ENCODE measurements around the gene GALM.
"Not testable (repeated sequence)": the region's sequence is repeated elsewhere in the genome, so short reads cannot be mapped to it uniquely, and the experiment has no call there.

GALM gene

DNA sequence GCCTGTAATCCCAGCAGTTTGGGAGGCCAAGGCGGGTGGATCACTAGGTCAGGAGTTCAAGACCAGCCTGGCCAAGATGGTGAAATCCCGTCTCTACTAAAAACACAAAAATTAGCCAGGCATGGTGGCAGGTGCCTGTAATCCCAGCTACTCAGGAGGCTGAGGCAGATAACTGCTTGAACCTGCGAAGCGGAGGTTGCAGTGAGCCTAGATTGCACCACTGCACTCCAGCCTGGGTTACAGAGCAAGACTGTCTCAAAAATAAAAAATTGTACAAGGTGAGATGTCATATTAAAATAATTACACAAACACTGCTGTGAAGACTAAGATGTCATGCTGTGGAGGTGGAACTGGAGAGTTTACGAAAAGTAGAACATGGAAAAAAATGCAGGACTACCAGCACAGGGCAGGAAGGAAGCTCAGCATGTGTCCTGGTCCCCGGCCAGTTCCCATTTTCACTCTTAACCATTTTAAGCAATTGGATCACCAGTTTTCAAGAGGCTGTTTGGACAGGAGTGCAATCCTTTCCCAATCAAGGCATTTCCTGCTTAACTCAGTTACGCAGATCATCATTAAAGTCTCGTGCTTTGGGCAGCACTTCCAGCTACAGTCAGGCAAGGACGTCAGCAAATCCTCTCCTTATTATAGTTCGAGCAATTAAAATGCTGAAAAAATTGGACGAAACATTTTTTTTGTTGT is 71.2 kb downstream of the GALM start:
- not testable (repeated sequence) for H3K4me3 ChIP-seq (ENCODE audit: low read depth in 1 of 2, low read length in 2 of 2); H3K27me3 ChIP-seq (ENCODE audit: control insufficient read depth in 1 of 2, insufficient read depth in 2 of 2, low read length in 2 of 2); H3K9me3 ChIP-seq (ENCODE audit: low read length)
- Histone ChIP-seq H3K36me3 (ENCODE audit: insufficient read depth, low read length) (peaks cover 11% of the 10 kb centered on the region), H3K9ac (ENCODE audit: low read length) (peak overlapping the region; percentile 20), H3K27ac (ENCODE audit: low read depth, low read length) (peak overlapping the region; percentile 81), H3K4me1 (ENCODE audit: insufficient read depth, low read length) (peaks cover 39% of the 10 kb centered on the region)

DNA sequence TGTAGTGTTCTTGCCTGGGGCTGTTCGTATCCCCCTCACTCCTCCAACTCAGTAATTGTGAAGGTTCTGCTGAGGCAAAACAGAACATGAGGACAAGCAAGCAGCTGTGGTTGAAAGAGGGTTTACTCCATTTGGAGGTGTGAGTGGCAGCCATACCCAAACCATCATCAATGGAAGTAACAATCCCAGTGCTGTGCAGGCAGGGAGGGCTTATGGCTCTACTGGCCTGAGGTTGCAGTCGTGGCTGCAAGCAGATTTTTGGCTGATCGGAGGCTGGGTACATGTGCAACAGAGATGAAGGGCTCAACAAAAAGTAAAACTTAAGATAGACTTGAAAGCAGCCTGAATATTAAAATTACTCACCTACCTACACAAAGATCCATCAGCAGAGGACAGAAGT is 72.0 kb downstream of the GALM start:
- Histone ChIP-seq H3K4me3 (ENCODE audit: low read depth in 1 of 2, low read length in 2 of 2) (no peak overlapping the region), H3K36me3 (ENCODE audit: insufficient read depth, low read length) (peaks cover 17% of the 10 kb centered on the region), H3K4me1 (ENCODE audit: insufficient read depth, low read length) (peaks cover 39% of the 10 kb centered on the region), H3K9ac (ENCODE audit: low read length) (peak overlapping the region; percentile 20), H3K27ac (ENCODE audit: low read depth, low read length) (peak overlapping the region; percentile 75), H3K27me3 (ENCODE audit: control insufficient read depth in 1 of 2, insufficient read depth in 2 of 2, low read length in 2 of 2) (no peaks in the 10 kb centered on the region), H3K9me3 (ENCODE audit: low read length) (no peaks in the 10 kb centered on the region)

DNA sequence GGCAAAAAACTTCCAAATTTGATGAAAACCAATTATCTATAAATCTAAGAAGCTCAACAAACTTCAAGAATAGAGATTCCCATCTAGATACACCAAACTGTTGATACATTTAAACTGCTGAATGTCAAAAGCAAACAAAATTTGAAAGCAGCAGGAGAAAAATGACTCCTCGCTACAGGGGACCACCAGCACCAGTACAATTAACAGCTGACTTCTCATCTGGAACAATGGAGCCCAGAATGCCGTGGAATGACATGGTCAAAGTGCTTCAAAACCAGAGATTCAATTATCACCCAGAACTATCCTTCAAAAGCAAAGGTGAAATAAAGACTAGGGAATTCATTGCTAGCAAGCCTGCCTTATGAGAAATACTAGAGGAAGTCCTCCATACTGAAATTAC is 73.6 kb downstream of the GALM start:
- no peaks in the 10 kb centered on the region for H3K27me3 ChIP-seq (ENCODE audit: control insufficient read depth in 1 of 2, insufficient read depth in 2 of 2, low read length in 2 of 2)
- H3K9me3 ChIP-seq (ENCODE audit: low read length), result no peaks in the 10 kb centered on the region
- H3K27ac ChIP-seq (ENCODE audit: low read depth, low read length), result peak overlapping the region; percentile 32
- H3K4me1 ChIP-seq (ENCODE audit: insufficient read depth, low read length), result peaks cover 50% of the 10 kb centered on the region
- peaks cover 15% of the 10 kb centered on the region for H3K36me3 ChIP-seq (ENCODE audit: insufficient read depth, low read length)
- no peak overlapping the region for H3K4me3 ChIP-seq (ENCODE audit: low read depth in 1 of 2, low read length in 2 of 2)
- H3K9ac ChIP-seq (ENCODE audit: low read length), result no peak overlapping the region

DNA sequence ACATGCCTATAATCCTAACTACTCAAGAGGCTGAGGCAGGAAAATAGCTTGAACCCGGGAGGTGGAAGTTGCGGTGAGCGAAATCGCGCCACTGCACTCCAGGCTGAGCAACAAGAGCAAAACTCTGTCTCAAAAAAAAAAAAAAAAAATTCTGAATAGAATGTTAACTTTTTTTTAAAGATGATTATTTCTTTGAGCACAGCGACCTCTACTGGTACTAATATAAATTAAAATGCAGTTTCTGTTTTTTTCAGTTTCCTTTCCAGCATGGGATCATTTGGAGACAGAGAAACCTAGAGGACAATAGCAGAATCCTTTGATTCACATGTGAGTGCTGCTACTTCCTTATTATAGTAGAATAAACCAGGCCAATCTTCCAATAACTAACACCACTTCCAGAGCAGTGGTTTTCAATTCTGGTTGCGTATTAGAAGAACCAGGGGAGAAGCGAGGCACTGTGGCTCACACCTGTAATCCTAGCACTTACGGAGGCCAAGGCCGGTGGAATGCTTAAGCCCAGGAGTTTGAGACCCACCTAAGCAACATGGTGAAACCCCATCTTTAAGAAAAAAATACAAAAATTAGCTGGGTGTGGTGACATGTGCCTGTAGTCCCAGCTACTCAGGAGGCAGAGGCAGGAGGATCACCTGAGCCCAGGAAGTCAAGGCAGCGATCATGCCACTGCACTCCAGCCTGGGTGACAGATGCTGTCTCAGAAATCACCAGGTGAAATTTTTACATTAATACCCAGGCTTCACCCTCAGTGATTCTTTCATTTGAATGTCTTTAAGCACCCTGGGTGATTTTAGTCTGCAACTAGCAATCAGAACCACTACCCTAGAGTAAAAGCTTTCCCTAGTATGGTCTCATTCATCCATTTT is 75.2 kb downstream of the GALM start:
- peaks cover 31% of the 10 kb centered on the region for H3K36me3 ChIP-seq (ENCODE audit: insufficient read depth, low read length)
- H3K27me3 ChIP-seq (ENCODE audit: control insufficient read depth in 1 of 2, insufficient read depth in 2 of 2, low read length in 2 of 2), result no peaks in the 10 kb centered on the region
- H3K9me3 ChIP-seq (ENCODE audit: low read length), result no peaks in the 10 kb centered on the region
- no peak overlapping the region for H3K4me3 ChIP-seq (ENCODE audit: low read depth in 1 of 2, low read length in 2 of 2)
- H3K9ac ChIP-seq (ENCODE audit: low read length), result no peak overlapping the region
- peaks cover 52% of the 10 kb centered on the region for H3K4me1 ChIP-seq (ENCODE audit: insufficient read depth, low read length)
- peak overlapping the region; percentile 48 for H3K27ac ChIP-seq (ENCODE audit: low read depth, low read length)

DNA sequence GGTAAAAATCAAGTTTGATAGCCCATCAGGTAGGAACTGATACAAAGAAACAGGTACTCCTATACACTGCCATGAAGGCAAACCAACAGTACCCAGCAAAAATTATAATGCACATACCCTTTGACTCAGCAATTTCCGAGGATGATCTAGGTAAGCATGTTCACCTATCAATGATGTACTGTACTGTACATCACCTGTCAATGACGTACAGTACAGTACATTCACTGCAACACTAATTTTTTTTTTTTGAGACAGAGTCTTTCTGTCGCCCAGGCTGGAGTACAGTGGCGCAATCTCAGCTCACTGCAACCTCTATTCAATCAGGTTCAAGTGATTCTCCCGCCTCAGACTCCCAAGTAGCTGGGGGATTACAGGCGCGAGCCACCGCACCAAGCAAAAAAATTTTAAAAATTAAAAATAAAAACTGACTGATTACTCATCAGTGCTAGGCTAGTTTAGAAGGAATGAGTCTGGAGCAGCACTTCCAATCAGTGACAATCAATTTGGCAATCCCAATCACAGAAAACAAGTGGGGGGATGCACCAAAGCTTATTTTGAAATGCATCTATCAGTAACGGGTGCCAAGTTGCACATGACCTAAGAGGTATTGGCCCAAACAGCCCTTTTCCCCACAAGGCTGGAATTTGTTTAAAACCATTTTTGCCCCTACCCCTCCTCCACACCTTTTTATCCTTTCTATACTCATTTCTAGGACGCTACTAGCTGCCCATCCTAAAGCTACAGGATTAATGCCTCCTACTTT is 77.1 kb downstream of the GALM start:
- Histone ChIP-seq H3K9ac (ENCODE audit: low read length) (no peak overlapping the region), H3K27me3 (ENCODE audit: control insufficient read depth in 1 of 2, insufficient read depth in 2 of 2, low read length in 2 of 2) (no peaks in the 10 kb centered on the region), H3K27ac (ENCODE audit: low read depth, low read length) (peak overlapping the region; percentile 15), H3K9me3 (ENCODE audit: low read length) (no peaks in the 10 kb centered on the region), H3K4me3 (ENCODE audit: low read depth in 1 of 2, low read length in 2 of 2) (no peak overlapping the region), H3K36me3 (ENCODE audit: insufficient read depth, low read length) (peaks cover 50% of the 10 kb centered on the region), H3K4me1 (ENCODE audit: insufficient read depth, low read length) (peaks cover 53% of the 10 kb centered on the region)

DNA sequence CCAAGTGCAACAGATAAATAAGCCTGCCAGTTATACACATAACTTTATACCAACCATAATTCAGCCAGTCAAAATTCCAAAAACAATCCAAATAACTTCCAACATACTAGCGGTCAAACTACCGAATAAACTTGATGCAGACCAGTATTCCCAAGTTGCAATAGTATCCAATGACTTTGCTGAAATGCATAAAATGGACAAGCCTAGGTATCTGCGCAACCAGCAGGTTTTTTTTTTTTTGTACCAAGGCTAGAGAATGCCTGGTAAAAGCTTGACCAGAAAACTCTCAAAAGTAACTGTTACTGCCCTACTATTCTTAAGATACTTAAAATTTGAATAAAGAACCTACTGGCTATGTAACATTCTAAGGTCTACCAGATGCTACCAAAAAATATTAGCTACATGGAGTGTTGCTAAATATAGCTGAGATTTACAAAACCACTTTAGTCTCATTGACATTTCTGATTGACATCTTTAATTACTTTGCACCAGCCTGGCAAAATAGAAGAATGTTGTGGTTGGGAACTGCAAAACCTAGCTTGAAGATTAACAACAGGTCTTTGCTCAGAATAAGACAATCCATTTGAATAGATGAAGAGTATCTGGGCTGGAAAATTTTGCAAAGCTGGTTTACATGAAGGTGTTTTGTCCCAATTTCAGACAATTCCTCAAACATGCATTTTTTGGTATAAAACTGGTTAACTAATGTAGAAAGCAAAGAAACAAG is 77.9 kb downstream of the GALM start:
- H3K36me3 ChIP-seq (ENCODE audit: insufficient read depth, low read length), result peaks cover 58% of the 10 kb centered on the region
- H3K9me3 ChIP-seq (ENCODE audit: low read length), result no peaks in the 10 kb centered on the region
- H3K27ac ChIP-seq (ENCODE audit: low read depth, low read length), result no peak overlapping the region
- H3K4me1 ChIP-seq (ENCODE audit: insufficient read depth, low read length), result peaks cover 58% of the 10 kb centered on the region
- H3K4me3 ChIP-seq (ENCODE audit: low read depth in 1 of 2, low read length in 2 of 2), result no peak overlapping the region
- no peak overlapping the region for H3K9ac ChIP-seq (ENCODE audit: low read length)
- no peaks in the 10 kb centered on the region for H3K27me3 ChIP-seq (ENCODE audit: control insufficient read depth in 1 of 2, insufficient read depth in 2 of 2, low read length in 2 of 2)

DNA sequence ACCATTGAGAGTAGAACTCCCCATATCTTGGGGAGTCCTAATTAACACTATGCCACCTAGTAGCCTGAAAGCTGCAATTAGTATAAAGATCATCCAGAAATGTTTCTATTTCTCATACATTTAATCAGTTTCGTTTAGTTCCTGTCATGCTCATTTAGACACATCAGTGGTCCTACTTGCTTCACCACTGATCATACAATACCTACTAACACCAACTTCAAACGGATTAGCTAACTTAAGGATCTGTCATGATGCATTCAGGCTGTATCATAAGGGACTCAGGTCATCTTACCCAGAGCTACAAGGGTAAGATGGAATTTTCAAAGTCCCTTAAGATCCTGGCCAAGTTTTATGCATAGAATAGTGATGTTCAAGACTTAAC is 78.5 kb downstream of the GALM start:
- Histone ChIP-seq H3K4me3 (ENCODE audit: low read depth in 1 of 2, low read length in 2 of 2) (no peak overlapping the region), H3K9me3 (ENCODE audit: low read length) (no peaks in the 10 kb centered on the region), H3K36me3 (ENCODE audit: insufficient read depth, low read length) (peaks cover 64% of the 10 kb centered on the region), H3K9ac (ENCODE audit: low read length) (no peak overlapping the region), H3K4me1 (ENCODE audit: insufficient read depth, low read length) (peaks cover 61% of the 10 kb centered on the region), H3K27me3 (ENCODE audit: control insufficient read depth in 1 of 2, insufficient read depth in 2 of 2, low read length in 2 of 2) (no peaks in the 10 kb centered on the region), H3K27ac (ENCODE audit: low read depth, low read length) (no peak overlapping the region)

DNA sequence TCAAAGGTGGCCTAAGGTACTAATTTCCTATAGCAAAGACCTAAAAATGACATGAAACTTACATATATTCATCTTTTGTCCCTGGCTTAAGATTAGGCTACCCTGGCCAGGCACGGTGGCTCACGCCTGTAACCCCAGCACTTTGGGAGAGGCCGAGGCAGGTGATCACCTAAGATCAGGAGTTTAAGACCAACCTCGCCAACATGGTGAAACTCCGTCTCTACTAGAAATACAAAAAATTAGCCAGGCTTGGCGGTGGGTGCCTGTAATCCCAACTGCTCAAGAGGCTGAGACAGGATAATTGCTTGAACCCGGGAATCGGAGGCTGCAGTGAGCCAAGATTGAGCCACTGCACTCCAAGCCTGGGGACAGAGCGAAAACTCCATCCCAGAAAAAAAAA is 79.4 kb downstream of the GALM start:
- Histone ChIP-seq H3K27me3 (ENCODE audit: control insufficient read depth in 1 of 2, insufficient read depth in 2 of 2, low read length in 2 of 2) (no peaks in the 10 kb centered on the region), H3K27ac (ENCODE audit: low read depth, low read length) (no peak overlapping the region), H3K4me1 (ENCODE audit: insufficient read depth, low read length) (peaks cover 61% of the 10 kb centered on the region), H3K4me3 (ENCODE audit: low read depth in 1 of 2, low read length in 2 of 2) (no peak overlapping the region), H3K36me3 (ENCODE audit: insufficient read depth, low read length) (peaks cover 65% of the 10 kb centered on the region), H3K9me3 (ENCODE audit: low read length) (no peaks in the 10 kb centered on the region), H3K9ac (ENCODE audit: low read length) (no peak overlapping the region)

DNA sequence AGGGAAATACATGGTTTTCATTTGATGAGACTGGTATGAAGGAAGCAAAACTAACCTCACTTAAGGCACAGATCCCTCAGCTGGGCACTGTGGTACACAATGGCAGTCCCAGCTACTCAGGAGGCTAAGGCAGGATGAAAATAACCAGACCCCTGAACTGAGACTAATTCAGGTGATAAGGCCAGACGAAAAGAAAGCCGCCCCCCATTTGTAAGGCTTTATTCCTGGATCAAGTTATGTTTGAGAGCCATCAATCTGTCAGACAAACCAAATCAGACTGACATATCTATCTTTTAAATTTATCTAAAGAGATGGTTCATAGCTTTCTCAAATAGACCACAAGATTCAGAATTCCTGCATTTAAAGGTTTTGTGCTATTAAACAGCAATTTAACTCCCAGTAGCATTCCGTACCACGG is 81.1 kb downstream of the GALM start:
- Histone ChIP-seq H3K27ac (ENCODE audit: low read depth, low read length) (no peak overlapping the region), H3K27me3 (ENCODE audit: control insufficient read depth in 1 of 2, insufficient read depth in 2 of 2, low read length in 2 of 2) (no peaks in the 10 kb centered on the region), H3K4me3 (ENCODE audit: low read depth in 1 of 2, low read length in 2 of 2) (no peak overlapping the region), H3K9me3 (ENCODE audit: low read length) (no peaks in the 10 kb centered on the region), H3K4me1 (ENCODE audit: insufficient read depth, low read length) (peaks cover 66% of the 10 kb centered on the region), H3K9ac (ENCODE audit: low read length) (peak overlapping the region; percentile 1), H3K36me3 (ENCODE audit: insufficient read depth, low read length) (peaks cover 65% of the 10 kb centered on the region)

DNA sequence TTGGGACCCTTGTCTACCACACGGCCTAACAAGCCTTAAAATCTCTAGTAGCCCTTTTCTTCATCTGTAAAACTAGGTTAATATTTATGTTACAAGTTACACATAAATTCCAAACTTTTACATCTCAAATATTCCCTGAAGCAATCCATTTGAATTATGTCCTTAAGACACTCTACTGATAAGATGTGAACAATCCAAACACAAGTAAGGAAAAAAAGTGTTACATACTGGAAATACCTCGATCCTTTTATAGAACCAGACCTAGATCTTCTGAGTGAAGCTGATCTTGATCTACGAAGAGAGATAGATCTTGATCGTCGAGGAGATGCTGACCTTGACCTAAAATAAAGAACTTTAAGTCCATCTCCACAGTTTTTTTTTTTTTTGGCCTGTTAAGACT is 81.9 kb downstream of the GALM start:
- Histone ChIP-seq H3K4me3 (ENCODE audit: low read depth in 1 of 2, low read length in 2 of 2) (no peak overlapping the region), H3K27me3 (ENCODE audit: control insufficient read depth in 1 of 2, insufficient read depth in 2 of 2, low read length in 2 of 2) (no peaks in the 10 kb centered on the region), H3K9ac (ENCODE audit: low read length) (no peak overlapping the region), H3K9me3 (ENCODE audit: low read length) (no peaks in the 10 kb centered on the region), H3K36me3 (ENCODE audit: insufficient read depth, low read length) (peaks cover 60% of the 10 kb centered on the region), H3K27ac (ENCODE audit: low read depth, low read length) (no peak overlapping the region), H3K4me1 (ENCODE audit: insufficient read depth, low read length) (peaks cover 66% of the 10 kb centered on the region)

DNA sequence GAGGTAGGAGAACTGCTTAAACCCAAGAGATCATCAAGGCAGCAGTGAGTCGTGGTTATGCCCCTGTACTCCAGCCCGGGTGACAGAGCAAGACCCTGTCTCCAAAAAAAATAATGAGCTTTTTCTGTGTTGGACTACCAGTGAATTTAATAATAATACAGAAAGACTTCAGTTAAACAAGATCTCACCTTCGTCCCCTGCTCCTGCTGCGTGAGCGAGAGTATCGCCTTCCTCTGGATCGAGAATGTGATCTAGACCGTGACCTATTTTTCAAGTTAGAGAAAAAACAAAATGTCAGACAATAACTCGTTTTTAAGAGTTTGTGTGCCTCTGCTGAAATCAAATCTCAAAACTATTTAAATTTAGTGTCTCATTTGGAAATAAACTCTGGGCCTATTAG is 82.5 kb downstream of the GALM start:
- Histone ChIP-seq H3K9me3 (ENCODE audit: low read length) (no peaks in the 10 kb centered on the region), H3K27me3 (ENCODE audit: control insufficient read depth in 1 of 2, insufficient read depth in 2 of 2, low read length in 2 of 2) (no peaks in the 10 kb centered on the region), H3K4me3 (ENCODE audit: low read depth in 1 of 2, low read length in 2 of 2) (no peak overlapping the region), H3K27ac (ENCODE audit: low read depth, low read length) (no peak overlapping the region), H3K36me3 (ENCODE audit: insufficient read depth, low read length) (peaks cover 59% of the 10 kb centered on the region), H3K4me1 (ENCODE audit: insufficient read depth, low read length) (peaks cover 61% of the 10 kb centered on the region), H3K9ac (ENCODE audit: low read length) (no peak overlapping the region)

Measured in muscle layer of colon (tissue), 2 donors.